ENCODE results near the gene KRTAP10-10.
"Not testable (repeated sequence)": the region's sequence is repeated elsewhere in the genome, so short reads cannot be mapped to it uniquely, and the experiment has no call there.

Gene KRTAP10-10

DNA sequence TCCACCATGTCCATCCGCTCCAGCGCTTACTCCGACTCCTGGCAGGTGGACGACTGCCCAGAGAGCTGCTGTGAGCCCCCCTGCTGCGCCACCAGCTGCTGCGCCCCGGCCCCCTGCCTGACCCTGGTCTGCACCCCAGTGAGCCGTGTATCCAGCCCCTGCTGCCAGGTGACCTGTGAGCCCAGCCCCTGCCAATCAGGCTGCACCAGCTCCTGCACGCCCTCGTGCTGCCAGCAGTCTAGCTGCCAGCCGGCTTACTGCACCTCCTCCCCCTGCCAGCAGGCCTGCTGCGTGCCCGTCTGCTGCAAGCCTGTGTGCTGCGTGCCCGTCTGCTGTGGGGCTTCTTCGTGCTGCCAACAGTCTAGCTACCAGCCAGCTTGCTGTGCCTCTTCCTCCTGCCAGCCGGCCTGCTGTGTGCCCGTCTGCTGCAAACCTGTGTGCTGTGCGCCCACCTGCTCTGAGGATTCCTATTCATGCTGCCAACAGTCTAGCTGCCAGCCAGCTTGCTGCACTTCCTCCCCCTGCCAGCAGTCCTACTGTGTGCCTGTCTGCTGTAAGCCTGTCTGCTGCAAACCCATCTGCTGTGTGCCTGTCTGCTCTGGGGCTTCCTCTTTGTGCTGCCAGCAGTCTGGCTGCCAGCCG, 9.9 kb upstream of the KRTAP10-10 start:
- not testable (repeated sequence) for DNase-seq (ENCODE audit: low spot score)

DNA sequence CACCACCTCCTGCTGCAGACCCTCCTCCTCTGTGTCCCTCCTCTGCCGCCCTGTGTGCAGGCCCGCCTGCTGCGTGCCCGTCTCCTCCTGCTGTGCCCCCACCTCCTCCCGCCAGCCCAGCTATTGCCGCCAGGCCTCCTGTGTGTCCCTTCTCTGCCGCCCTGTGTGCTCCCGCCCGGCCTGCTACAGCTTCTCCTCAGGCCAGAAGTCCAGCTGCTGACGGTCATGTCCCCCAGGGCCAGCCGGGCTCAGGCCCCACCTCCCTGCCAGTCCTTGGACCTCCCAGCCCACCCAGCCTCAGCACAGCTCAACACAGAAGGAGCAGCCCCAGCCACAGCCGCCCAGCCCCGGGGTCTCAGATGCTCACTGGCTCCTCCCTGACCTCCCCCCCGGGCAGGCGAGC, 9.3 kb upstream of the KRTAP10-10 start:
- DNase-seq (ENCODE audit: low spot score), result not testable (repeated sequence)

DNA sequence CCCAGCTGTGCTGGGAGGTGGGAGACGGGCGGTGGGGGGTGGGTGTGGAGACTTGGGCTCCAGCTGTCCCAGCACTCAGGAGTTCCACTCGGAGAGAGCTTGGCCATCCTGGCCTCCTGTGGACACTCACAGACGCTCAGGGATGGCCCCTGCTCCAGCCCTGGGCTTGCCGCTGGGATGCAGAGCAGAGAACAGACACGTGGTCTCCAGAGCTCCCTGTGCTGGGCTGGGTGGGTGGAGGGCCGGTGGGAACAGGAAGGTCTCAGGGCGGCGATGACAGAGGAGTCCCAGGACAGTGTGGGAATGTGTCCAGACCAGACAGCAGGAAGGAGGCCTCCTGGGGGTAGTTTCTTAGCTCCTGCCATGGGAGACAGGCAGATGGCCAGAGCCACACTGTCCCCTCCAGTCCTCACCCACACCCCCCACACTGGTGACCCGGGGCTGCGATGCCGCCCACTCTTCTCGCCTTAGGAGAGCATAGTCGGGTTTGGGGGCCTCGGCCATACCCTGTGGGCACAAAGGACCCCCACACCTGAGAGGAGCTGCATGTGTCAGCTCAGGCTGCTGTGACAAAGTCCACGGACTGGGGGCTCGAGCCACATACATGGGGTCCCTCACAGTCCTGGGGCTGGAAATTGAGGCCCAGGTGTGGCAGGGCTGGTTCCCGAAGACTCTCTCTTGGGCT, 8.3 kb upstream of the KRTAP10-10 start:
- no peak for DNase-seq (ENCODE audit: low spot score)

DNA sequence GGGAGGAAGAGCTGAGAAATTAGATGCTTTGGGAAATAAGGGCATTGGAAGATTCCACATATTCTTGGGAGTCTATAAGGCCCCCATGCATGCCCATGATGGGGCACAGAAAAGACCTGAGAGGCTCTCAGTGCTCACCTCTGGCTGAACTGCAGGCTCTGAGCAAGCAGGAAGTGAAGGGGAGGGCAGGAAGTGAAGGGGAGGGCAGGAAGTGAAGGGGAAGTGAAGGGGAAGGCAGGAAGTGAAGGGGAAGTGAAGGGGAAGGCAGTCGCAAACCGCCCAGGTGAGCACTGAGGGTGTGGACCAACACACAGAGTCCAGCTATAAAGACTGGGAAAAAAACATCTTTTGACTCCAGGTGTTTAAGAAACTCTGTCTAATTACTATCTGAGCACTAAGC, 6.7 kb upstream of the KRTAP10-10 start:
- no peak for DNase-seq (ENCODE audit: low spot score)

DNA sequence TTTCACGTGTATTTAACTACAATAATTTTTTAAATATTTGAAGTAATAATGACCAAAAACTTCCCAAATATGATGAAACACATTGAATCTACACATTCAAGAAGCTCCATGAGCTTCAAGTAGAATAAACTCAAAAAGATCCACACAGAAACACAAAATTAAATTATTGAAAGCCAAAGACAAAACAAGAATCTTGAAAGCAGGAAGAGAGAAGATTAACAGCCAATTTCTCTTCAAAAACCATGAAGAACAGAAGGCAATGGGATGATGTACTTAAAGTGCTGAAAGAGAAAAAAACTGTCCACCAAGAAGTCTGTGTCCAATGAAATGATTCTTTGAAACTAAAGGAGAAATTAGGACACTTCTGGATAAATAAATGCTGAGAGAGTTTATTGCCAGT, 5.1 kb upstream of the KRTAP10-10 start:
- DNase-seq (ENCODE audit: low spot score), result no peak

DNA sequence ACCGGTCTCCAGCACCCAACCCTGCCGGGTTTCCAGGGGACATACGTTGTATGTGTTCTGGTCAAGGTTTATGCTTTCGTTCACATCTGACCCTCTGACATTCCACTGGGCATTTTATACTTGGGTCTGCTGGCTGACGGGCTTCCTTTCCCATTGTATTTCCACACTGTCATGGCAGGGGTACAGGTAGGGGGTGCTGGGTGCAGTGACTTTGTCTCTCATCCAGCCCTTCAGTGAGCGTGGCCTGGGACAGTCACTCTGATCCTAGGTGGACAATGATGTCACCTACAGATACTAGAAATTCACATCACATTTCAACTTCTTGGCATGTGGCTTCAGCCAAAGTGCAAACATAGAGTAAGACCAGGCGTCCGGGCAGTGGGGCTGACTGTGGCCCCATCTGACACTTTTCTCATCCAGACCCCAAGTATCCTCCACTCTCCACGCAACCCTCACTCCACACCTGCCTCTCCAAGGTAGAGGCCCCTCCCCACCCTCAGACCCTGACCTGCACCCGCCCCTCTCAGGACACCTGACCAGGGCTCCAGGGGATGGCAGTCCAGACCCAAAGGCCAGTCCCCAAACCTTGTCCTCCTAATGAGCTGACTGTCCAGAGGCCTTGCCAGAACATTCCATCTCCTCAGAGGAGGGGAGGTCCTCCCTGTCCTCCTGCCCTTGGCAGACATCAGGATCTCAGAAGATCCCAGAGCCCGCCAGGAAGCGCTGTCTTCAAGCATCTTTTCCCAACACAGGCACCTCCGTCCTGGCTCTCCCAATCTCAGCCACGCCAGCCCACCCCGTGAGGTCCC, 743 bp upstream of the KRTAP10-10 start:
- no peak for DNase-seq (ENCODE audit: low spot score)

DNA sequence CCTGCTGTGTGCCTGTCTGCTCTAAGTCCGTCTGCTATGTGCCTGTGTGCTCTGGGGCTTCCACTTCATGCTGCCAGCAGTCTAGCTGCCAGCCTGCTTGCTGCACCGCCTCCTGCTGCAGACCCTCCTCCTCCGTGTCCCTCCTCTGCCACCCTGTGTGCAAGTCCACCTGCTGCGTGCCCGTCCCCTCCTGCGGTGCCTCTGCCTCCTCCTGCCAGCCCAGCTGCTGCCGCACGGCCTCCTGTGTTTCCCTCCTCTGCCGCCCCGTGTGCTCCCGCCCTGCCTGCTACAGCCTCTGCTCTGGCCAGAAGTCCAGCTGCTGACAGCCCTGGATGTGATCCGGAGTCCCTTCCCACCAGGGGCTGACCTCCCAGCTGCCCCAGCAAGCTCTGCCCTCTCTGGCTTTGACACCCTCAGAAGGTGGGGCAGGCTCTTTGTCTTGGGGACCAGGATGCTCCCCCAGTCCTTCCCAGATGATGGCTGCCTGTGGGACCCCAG, 744 bp downstream of the KRTAP10-10 start:
- not testable (repeated sequence) for DNase-seq (ENCODE audit: low spot score)

DNA sequence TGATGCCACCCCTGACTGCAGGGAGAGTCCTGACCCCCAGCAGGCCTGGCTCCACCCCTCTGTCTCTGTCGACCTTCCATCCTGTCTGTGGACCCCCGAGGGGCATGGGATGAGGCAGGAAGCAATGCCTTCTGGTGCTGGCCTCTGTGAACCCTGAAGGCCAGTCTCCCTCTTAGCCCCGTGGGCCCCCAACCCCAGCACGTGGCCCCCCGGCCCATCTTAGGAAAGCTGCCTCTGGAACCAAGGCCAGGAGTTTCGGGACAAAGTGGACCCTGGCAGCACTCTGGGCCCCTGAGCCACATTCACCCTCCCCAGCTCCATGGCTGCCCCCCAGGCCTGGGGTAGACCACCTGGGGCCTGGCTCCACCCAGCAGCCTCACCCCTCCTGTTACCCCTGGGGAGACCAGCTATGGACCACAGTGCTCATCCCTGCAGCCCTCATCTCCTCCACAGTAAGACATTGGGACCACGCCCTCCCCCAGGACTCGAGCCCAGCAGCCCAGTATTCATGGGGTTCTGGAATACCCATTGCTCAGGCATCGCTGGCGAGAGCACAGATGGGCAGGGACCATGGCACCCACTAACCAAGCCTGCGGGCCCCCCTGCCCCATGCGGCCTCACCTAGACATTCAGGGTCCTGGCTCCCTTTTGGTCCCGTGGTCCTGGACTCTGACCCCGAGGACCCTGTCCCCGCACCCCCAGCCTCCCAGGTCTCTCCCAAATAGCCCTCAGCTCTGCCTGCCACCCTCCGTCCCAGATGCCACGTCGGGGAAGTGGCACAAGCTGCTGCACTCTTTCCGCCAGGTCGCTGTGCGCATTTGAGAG, 1.6 kb downstream of the KRTAP10-10 start:
- DNase-seq (ENCODE audit: low spot score), result not testable (repeated sequence)

DNA sequence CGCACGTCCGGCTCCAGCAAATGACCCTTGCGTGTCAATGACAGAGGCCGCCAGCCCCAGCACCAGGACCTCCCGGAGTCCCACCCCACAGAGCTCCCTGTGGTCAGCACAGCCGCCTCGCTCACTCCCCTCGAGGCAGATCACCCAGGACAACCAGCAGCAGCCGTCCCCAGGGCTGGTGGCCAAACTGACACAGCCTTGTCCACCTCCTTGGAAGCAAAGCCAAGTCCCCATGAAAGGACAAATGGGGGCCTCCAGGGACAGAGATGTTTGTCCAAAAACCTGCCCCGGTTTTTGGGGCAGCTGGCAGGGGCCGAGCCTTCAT, 2.1 kb downstream of the KRTAP10-10 start:
- DNase-seq (ENCODE audit: low spot score), result no peak

DNA sequence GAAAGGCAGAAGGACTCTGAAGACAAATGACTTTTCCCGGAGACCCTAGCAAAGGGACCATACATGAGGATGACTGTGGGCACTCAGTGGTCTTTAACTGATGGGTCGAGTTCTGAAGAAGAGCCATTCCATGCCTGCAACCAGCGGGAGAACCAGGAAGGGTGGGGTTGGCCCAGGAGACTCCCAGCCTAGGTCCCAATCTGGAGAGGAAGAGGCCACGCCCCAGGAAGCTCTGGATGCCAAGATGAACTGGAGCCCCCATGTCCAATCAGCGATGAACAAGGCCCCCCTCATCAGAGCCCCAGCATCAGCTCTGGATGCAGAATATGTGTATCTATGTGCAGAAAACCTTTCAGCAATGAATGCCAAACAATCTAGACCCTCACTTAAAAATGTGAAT, 3.6 kb downstream of the KRTAP10-10 start:
- DNase-seq (ENCODE audit: low spot score), result no peak

DNA sequence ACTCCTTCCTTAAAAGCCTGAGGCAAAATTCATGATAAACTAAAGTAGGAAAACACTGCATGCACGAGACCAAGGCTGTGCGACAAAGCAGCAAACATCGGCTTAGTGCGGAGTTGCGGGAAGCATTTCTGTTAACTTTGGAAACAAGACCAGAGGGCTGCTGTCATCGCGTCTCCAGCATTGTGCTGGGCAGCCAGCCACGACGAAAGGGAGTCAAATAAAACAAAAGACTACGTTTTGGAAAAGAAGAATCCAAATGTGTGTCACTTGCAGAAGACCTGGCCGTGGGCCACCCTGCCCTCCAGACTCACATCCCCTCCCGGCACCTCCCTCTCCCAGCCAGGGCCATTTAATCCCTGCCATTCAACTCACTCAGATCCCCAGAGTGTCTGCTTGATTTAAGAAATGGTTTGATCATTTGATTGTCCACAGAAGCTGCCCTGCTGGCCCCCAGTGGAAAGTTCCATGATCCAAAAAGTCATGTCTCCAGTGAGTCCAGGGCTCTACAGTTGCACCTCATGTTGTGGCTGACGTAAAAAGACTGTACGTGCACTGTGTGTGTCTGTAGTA, 6.7 kb downstream of the KRTAP10-10 start:
- no peak for DNase-seq (ENCODE audit: low spot score)

DNA sequence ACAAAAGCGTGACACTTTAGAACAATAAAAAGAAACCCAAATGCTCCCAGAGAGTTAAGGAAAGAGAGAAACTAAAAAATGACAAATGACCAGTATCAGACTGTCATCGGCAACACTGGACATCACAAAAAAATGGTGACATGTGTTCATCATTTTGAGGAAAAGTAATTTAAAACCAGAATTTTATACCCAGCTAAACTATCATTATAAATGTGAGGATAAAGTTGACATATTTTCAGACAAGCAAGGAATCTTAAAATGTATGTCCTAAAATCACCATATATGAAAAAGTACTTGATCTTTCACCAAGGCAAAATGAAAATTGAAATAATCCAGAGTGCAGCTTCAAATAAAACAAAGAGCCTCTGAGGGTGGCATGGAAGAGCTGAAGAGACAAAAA, 7.7 kb downstream of the KRTAP10-10 start:
- DNase-seq (ENCODE audit: low spot score), result no peak

DNA sequence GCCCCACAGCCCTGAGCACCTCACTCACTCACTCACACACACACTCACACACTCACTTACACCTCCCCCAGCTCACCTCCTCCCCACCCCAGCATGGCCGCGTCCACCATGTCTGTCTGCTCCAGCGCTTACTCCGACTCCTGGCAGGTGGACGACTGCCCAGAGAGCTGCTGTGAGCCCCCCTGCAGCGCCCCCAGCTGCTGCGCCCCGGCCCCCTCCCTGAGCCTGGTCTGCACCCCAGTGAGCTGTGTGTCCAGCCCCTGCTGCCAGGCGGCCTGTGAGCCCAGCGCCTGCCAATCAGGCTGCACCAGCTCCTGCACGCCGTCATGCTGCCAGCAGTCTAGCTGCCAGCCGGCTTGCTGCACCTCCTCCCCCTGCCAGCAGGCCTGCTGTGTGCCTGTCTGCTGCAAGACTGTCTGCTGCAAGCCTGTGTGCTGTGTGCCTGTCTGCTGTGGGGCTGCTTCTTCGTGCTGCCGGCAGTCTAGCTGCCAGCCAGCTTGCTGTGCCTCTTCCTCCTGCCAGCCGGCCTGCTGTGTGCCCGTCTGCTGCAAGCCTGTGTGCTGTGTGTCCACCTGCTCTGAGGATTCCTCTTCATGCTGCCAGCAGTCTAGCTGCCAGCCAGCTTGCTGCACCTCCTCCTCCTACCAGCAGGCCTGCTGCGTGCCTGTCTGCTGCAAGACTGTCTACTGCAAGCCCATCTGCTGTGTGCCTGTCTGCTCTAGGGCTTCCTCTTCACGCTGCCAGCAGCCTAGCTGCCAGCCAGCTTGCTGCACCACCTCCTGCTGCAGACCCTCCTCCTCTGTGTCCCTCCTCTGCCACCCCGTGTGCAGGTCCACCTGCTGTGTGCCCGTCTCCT, 9.4 kb downstream of the KRTAP10-10 start, which contains the start of gene KRTAP10-11:
Gene KRTAP10-11, plus strand, starts transcription at position 49 of the 856 bp plus-strand sequence. Its CDS starts 45 bp downstream, at position 94.
- not testable (repeated sequence) for DNase-seq (ENCODE audit: low spot score)

DNA sequence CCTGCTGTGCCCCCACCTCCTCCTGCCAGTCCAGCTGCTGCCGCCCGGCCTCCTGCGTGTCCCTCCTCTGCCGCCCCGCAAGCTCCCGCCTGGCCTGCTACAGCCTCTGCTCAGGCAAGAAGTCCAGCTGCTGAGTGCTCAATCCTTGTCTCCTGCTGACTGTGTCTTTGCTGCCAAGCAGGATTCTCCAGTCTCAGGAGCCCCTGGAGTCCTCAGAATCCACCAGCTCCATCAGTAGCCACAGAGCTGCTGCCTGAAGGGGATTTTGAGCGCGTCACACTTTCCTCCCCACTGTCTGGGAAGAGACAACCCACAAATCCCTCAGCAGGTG, 10.0 kb downstream of the KRTAP10-10 start:
- no peak for DNase-seq (ENCODE audit: low spot score)

DNA sequence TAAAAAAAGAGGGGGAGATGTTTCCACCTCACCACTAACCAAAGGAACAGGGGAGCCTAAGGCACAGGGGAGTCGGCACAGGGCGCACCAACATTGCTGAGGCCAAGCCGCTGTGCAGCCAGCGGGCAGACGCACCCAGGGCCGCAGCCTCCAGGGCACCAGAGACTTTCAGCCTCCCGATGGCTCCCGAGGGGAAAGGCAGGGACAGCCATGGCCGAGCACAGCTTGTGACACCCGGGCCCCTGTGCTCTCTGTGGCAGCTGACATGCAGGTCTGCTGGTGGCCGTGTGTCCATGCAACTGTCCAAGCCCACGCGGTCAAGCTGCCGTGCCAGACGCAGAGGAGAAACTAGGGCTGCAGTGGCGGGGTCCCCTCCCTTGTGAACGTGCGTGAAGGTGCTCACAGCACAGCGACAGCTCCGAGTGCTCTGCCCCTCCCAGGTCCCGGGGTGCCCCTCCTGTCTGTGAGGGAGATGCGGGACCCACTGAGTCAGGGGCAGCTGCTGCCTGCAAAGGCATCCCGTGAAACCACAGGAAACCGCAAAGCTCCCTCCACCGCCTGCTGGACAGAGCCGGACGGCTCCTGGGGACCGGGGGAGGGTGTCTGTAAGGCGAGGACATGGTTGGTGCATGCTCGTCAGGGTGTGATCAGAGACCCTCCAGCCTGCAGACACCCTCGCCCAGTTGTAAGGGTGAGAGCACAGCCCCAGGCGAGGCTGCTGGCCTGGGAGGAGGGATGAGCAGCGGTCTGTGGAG, 11.6 kb downstream of the KRTAP10-10 start:
- no peak for DNase-seq (ENCODE audit: low spot score)

DNA sequence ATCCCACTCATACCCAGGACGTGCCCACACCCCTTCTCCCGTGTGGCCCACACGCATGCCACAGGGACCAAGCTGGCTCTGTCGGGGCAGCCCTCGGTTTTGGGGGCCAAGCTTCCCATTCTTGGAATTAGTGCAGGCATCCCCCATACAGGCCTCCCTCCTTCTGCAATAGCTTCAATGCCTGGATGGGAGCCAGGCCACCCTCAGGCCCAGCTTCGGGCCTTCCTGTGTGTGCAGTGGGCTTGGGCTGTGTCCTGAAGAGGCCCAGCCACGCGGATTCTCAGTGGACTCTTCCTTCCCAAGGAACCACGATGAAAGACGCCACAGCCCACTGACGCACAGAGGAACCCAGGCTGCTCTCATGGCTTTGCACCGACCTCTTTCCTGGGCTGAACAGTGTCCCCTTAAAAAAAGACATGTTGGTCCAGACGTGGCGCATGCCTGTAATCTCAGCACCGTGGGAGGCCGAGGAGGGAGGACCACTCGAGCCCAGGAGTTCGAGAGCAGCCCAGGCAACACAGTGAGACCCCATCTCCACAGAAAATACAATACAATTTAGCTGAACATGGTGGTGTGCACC, 12.5 kb downstream of the KRTAP10-10 start:
- DNase-seq (ENCODE audit: low spot score), result no peak

DNA sequence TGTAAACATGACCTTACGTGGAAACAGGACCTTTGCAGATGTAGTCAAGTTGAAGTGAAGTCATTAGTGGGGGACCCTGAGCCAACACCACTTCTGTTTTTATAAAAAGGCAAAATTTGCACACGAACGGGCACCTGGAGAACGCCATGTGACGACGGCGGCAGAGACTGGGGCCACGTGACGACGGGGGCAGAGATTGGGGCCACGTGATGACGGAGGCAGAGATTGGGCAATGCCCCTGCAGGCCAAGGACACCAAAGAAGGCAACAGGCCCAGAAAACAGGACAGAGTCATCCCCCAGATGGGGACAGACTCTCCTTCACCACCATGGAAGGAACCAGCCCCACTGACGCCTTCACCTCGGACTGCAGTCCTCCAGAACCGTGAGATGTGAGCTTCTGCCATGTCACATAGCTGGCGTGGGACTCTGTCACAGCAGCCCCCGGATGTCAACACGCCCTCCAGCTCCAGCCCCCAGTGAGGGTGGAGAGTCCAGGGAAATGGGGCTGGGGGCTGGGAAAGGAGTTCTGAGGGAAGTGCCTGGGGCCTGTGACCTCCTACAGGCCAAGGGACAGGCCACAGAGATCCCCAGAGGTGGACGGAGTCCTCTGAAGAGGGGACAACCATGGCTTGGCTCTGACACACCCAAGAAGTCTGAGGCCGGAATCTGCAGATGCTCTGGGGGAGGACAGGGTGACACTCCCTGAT, 13.3 kb downstream of the KRTAP10-10 start:
- DNase-seq (ENCODE audit: low spot score), result no peak

DNA sequence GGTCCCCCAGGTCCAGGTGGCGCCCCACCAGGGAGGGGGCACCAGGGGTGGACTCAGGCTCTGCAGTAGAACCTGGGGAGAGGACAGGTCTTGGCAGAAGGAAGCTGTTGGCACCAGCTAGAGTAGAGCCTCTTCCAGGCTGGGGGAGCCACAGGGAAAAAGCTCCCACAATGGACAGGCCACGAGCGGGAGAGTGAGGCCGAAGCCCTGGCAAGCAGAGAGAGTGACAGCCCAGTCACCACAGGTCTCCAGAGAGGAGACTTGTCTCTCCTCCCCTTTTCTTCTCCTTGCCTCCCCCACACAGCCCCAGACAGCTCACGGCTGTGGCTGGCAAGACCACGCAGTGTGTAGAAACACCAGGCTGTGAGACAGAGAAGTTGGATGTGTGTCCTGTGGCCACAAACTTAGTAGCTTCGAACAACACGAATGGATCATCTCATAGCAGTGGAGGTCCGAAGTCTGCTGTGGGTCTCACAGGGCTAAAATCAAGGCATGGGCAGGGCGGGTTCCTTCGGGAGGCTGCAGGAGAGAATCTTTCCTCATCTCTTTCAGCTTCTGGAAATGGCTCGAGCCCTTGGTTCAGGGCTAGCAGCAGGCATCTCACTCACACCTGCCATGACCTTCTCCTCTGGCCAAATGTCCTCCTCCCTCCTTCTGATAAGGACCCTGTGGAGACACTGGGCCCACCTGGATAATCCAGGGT, 14.0 kb downstream of the KRTAP10-10 start:
- DNase-seq (ENCODE audit: low spot score), result no peak
